CD4-positive, alpha-beta T cell (primary cell): ENCODE data around the gene CLSTN2. TPM values are rescaled to one million over a fixed set of nuclear protein-coding genes. Genes with fewer than 3 reads are reported as not detected.

ENCODE experiments used
- ATAC-seq: fragments of 200-7000 bp; cut with Tn5 transposase; one replicate; pipeline ENCODE4 v1.10.0; 2022; ENCODE audit warnings: mild to moderate bottlenecking; ENCODE audit not compliant: poor library complexity
- CTCF ChIA-PET: fragments of 350-600 bp; sonication (Branson Sonifier 250); formaldehyde crosslinking; loops from one replicate; lab custom pipeline; 2021; ENCODE audit warnings: antibody characterized with exemption, inconsistent platforms; lab: Charles Lee
- POLR2A ChIA-PET: fragments of 350-600 bp; sonication (Branson Sonifier 250); formaldehyde crosslinking; loops from one replicate; lab custom pipeline; 2021; ENCODE audit warnings: antibody characterized with exemption, inconsistent platforms; lab: Charles Lee
- DNase-seq, 14 experiments: peaks; one replicate each; pipeline ENCODE4 v3.0.0-alpha.2; 2013 to 2020; ENCODE audit warnings: mixed read lengths in 2 of 14
- H3K27ac ChIP-seq, 2 donors: one replicate each; pipeline versions ENCODE4 v1.5.1 to v1.7.0; 2013; ENCODE audit warnings: low read length in 2 of 2, low read depth in 1 of 2, mild to moderate bottlenecking in 1 of 2
- H3K27me3 ChIP-seq, 2 experiments: 1 replicate in 1 of 2; 2 replicates in 1 of 2; pipeline versions ENCODE4 v1.6.1 to v1.7.0; 2013; ENCODE audit warnings: low read length in 2 of 2, control low read depth in 1 of 2, mild to moderate bottlenecking in 1 of 2, moderate library complexity in 1 of 2; ENCODE audit not compliant: insufficient read depth in 2 of 2, control insufficient read depth in 1 of 2
- H3K36me3 ChIP-seq: one replicate; pipeline ENCODE4 v1.6.1; 2013; ENCODE audit warnings: low read length, control low read depth; ENCODE audit not compliant: insufficient read depth
- H3K4me1 ChIP-seq: one replicate; pipeline ENCODE4 v1.6.1; 2013; ENCODE audit warnings: low read length, control low read depth; ENCODE audit not compliant: insufficient read depth
- H3K4me3 ChIP-seq: one replicate; pipeline ENCODE4 v1.5.1; 2013; ENCODE audit warnings: mild to moderate bottlenecking, low read length, moderate library complexity
- H3K9me3 ChIP-seq, 2 experiments: 1 replicate in 1 of 2; 2 replicates in 1 of 2; pipeline versions ENCODE4 v1.6.1 to v1.7.0; 2013; ENCODE audit warnings: low read length in 2 of 2, mild to moderate bottlenecking in 2 of 2, control low read depth in 1 of 2, moderate library complexity in 1 of 2; ENCODE audit not compliant: control insufficient read depth in 1 of 2, insufficient read depth in 1 of 2
- H3K27ac Mint-ChIP-seq: one replicate; pipeline ENCODE4 v1.8.0; 2020; ENCODE audit warnings: mixed read lengths
- H3K27me3 Mint-ChIP-seq: one replicate; pipeline ENCODE4 v1.8.0; 2021; ENCODE audit warnings: mixed read lengths
- H3K36me3 Mint-ChIP-seq: one replicate; pipeline ENCODE4 v1.8.0; 2021; ENCODE audit warnings: low read depth, mixed read lengths
- H3K4me1 Mint-ChIP-seq: one replicate; pipeline ENCODE4 v1.8.0; 2021; ENCODE audit warnings: low read depth, mixed read lengths
- H3K4me3 Mint-ChIP-seq: one replicate; pipeline ENCODE4 v1.8.0; 2020; ENCODE audit warnings: mild to moderate bottlenecking, mixed read lengths
- H3K9me3 Mint-ChIP-seq: one replicate; pipeline ENCODE4 v1.8.0; 2020; ENCODE audit warnings: mixed read lengths
- intact Hi-C, 2 experiments: fragments of 100-400 bp; cut with DNase I in 1 of 2; cut with micrococcal nuclease in 1 of 2; formaldehyde crosslinking; loops; one replicate each; pipeline versions ENCODE4 v1.15.1 to v1.9.0; 2023 to 2025; cut with DNase I, micrococcal nuclease
- total RNA-seq, 174 experiments: library from RNA in 2 of 174; stranded (reverse) in 2 of 174; gene quantifications; one replicate each; pipeline ENCODE4 v1.2.3 and lab custom pipeline; 2021 to 2026
- TF ChIP-seq, protein P1 (sequence below): fragments of 200-600 bp; IDR thresholded peaks from one replicate; pipeline ENCODE4 v1.8.0; 2022; ENCODE audit warnings: antibody characterized with exemption, mild to moderate bottlenecking

CLSTN2 gene
- total RNA-seq, 2 experiments from 2014 or later = not detected

GRCh38 chr3:140532793-140533330 is 597.9 kb downstream of the CLSTN2 start:
- TF ChIP-seq, protein P1, sequence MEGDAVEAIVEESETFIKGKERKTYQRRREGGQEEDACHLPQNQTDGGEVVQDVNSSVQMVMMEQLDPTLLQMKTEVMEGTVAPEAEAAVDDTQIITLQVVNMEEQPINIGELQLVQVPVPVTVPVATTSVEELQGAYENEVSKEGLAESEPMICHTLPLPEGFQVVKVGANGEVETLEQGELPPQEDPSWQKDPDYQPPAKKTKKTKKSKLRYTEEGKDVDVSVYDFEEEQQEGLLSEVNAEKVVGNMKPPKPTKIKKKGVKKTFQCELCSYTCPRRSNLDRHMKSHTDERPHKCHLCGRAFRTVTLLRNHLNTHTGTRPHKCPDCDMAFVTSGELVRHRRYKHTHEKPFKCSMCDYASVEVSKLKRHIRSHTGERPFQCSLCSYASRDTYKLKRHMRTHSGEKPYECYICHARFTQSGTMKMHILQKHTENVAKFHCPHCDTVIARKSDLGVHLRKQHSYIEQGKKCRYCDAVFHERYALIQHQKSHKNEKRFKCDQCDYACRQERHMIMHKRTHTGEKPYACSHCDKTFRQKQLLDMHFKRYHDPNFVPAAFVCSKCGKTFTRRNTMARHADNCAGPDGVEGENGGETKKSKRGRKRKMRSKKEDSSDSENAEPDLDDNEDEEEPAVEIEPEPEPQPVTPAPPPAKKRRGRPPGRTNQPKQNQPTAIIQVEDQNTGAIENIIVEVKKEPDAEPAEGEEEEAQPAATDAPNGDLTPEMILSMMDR = no peak
- ChIA-PET CTCF (no interaction called here), POLR2A (no interaction called here)
- peaks cover 0 to 3% of the 10 kb centered on the region in 2 experiments for H3K9me3 ChIP-seq
- H3K27ac ChIP-seq = no peak overlapping the region
- no peaks in the 10 kb centered on the region for H3K4me1 ChIP-seq
- H3K36me3 ChIP-seq = no peaks in the 10 kb centered on the region
- no peak for DNase-seq
- no peak overlapping the region for H3K4me3 ChIP-seq
- no peaks in the 10 kb centered on the region for H3K27me3 Mint-ChIP-seq
- no peaks in the 10 kb centered on the region for H3K36me3 Mint-ChIP-seq
- no peaks in the 10 kb centered on the region for H3K9me3 Mint-ChIP-seq
- ATAC-seq = no peak
- no peak overlapping the region for H3K27ac Mint-ChIP-seq
- no peaks in the 10 kb centered on the region for H3K27me3 ChIP-seq
- H3K4me1 Mint-ChIP-seq = no peaks in the 10 kb centered on the region
- intact Hi-C loops = no loop called here
- H3K4me3 Mint-ChIP-seq = no peak overlapping the region

GRCh38 chr3:140536926-140537726 is 602.1 kb downstream of the CLSTN2 start:
- no peak overlapping the region for H3K27ac ChIP-seq

DNA sequence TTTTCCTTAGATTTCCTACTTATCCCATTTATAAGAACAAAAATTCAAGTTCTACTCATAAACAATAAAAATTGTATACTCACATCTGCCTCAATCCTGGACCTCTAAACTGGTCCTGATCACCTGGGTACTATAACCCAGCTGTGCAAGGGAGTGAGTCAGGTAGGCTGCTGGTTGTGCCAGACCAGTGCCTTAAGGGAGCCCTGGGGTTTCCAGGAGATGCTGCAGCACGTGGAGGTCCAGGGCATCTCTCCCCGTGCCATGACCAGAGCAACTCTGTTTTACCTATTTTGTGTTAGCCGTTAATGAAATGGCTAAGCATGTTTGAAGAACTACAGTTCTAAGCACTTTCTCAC is 602.7 kb downstream of the CLSTN2 start:
- Histone ChIP-seq H3K27me3 (no peaks in the 10 kb centered on the region), H3K27ac (no peak overlapping the region), H3K4me1 (no peaks in the 10 kb centered on the region), H3K4me3 (no peak overlapping the region), H3K9me3 (peaks cover 0 to 2% of the 10 kb centered on the region in 2 experiments), H3K36me3 (no peaks in the 10 kb centered on the region)
- no peak for DNase-seq
- POLR2A ChIA-PET = no interaction called here
- no peaks in the 10 kb centered on the region for H3K4me1 Mint-ChIP-seq
- no peaks in the 10 kb centered on the region for H3K27me3 Mint-ChIP-seq
- no peaks in the 10 kb centered on the region for H3K36me3 Mint-ChIP-seq
- intact Hi-C loops = no loop called here
- H3K27ac Mint-ChIP-seq = no peak overlapping the region
- TF ChIP-seq, protein P1 = no peak
- CTCF ChIA-PET = no interaction called here
- no peak for ATAC-seq
- H3K4me3 Mint-ChIP-seq = no peak overlapping the region
- no peaks in the 10 kb centered on the region for H3K9me3 Mint-ChIP-seq

More at GRCh38 chr3:140536926-140537726, 602.1 kb downstream of the CLSTN2 start:
- no peaks in the 10 kb centered on the region for H3K9me3 Mint-ChIP-seq
- no peak overlapping the region for H3K4me3 ChIP-seq
- H3K36me3 ChIP-seq = no peaks in the 10 kb centered on the region
- TF ChIP-seq, protein P1 = no peak
- H3K27me3 Mint-ChIP-seq = no peaks in the 10 kb centered on the region
- ATAC-seq (no peak), DNase-seq (no peak)
- H3K27ac Mint-ChIP-seq = no peak overlapping the region
- H3K4me1 ChIP-seq = no peaks in the 10 kb centered on the region
- no peaks in the 10 kb centered on the region for H3K4me1 Mint-ChIP-seq
- no peaks in the 10 kb centered on the region for H3K36me3 Mint-ChIP-seq
- no peaks in the 10 kb centered on the region for H3K27me3 ChIP-seq
- intact Hi-C loops = no loop called here
- POLR2A ChIA-PET = no interaction called here
- H3K4me3 Mint-ChIP-seq = no peak overlapping the region
- H3K9me3 ChIP-seq = peaks cover 0 to 3% of the 10 kb centered on the region in 2 experiments
- CTCF ChIA-PET = no interaction called here
